ENCODE results near the gene DENND1A. TPM values are rescaled to one million over a fixed set of nuclear protein-coding genes. Genes with fewer than 3 reads are reported as not detected.

DENND1A gene
- total RNA-seq, 1 experiment from 2014 or later: 29.7 TPM

DNA sequence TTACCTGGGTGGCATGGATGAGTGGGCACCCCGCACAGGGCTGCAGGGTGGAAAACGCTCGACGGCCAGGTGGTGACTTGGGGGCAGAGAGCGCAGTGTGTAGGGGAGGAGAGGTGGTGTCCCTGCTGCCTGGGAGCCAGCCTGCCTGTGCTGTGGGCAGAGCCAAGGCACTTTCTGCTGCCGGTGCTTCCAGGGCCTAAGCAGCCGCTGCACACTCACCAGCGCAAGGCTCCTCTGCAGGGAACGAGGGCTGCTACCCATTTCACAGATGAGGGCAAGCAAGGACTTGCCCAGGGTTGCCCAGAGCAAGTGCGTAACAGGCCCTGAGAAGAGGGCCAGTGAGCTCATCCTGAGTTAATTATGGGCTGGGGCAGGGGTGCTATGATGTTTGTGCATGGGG, 511.4 kb downstream of the DENND1A start:
- CTCF ChIA-PET: no interaction called here
- ATAC-seq (no peak), DNase-seq (no peak)
- intact Hi-C loops (cut with micrococcal nuclease): no loop called here
- no peak overlapping the region for H2AFZ ChIP-seq (ENCODE audit: low read length)
- POLR2A ChIA-PET (ENCODE audit: unreplicated experiment): no interaction called here
- no peak overlapping the region for H3K4me2 ChIP-seq (ENCODE audit: low read length)
- no peaks in the 10 kb centered on the region for H3F3A ChIP-seq (ENCODE audit: low read length, unreplicated experiment)
- no peak overlapping the region for H3K4me3 ChIP-seq (ENCODE audit: low read length)
- H3K79me2 ChIP-seq (ENCODE audit: low read length): no peaks in the 10 kb centered on the region
- no peak overlapping the region for H3K9ac ChIP-seq (ENCODE audit: low read length)
- no peak overlapping the region for H3K27ac ChIP-seq (ENCODE audit: low read length)
- no peaks in the 10 kb centered on the region for H3K9me3 ChIP-seq (ENCODE audit: low read length)
- H3K4me1 ChIP-seq (ENCODE audit: insufficient read depth, low read length): no peaks in the 10 kb centered on the region
- H4K20me1 ChIP-seq (ENCODE audit: low read length): no peaks in the 10 kb centered on the region
- H3K27me3 ChIP-seq (ENCODE audit: low read length): no peaks in the 10 kb centered on the region
- no peak for TF ChIP-seq EZH2phosphoT487 (IDR thresholded peaks at IDR 0.05; ENCODE audit: borderline replicate concordance, low read length)
- no peak for TF ChIP-seq EZH2 (IDR thresholded peaks at IDR 0.05; ENCODE audit: low read length, unreplicated experiment)
- TF ChIP-seq, protein P1, sequence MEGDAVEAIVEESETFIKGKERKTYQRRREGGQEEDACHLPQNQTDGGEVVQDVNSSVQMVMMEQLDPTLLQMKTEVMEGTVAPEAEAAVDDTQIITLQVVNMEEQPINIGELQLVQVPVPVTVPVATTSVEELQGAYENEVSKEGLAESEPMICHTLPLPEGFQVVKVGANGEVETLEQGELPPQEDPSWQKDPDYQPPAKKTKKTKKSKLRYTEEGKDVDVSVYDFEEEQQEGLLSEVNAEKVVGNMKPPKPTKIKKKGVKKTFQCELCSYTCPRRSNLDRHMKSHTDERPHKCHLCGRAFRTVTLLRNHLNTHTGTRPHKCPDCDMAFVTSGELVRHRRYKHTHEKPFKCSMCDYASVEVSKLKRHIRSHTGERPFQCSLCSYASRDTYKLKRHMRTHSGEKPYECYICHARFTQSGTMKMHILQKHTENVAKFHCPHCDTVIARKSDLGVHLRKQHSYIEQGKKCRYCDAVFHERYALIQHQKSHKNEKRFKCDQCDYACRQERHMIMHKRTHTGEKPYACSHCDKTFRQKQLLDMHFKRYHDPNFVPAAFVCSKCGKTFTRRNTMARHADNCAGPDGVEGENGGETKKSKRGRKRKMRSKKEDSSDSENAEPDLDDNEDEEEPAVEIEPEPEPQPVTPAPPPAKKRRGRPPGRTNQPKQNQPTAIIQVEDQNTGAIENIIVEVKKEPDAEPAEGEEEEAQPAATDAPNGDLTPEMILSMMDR (conservative IDR thresholded peaks at IDR 0.05; ENCODE audit: low read depth, low read length): no peak
- no peaks in the 10 kb centered on the region for H3K9me2 ChIP-seq (replicated peaks; ENCODE audit: low read length)
- no TSS peak for BruUV-seq (replicated peaks)
- no peaks in the 10 kb centered on the region for H3K36me3 ChIP-seq (ENCODE audit: low read depth, low read length)

- ChIA-PET CTCF (no interaction called here), POLR2A (ENCODE audit: unreplicated experiment) (no interaction called here)
- no TSS peak for BruUV-seq (replicated peaks)
- Histone ChIP-seq H3K27ac (ENCODE audit: low read length) (no peak overlapping the region), H3K4me3 (ENCODE audit: low read length) (no peak overlapping the region), H4K20me1 (ENCODE audit: low read length) (no peaks in the 10 kb centered on the region), H3K4me2 (ENCODE audit: low read length) (no peak overlapping the region), H3K9ac (ENCODE audit: low read length) (no peak overlapping the region), H3K9me2 (replicated peaks; ENCODE audit: low read length) (no peaks in the 10 kb centered on the region), H2AFZ (ENCODE audit: low read length) (no peak overlapping the region), H3K9me3 (ENCODE audit: low read length) (no peaks in the 10 kb centered on the region), H3K36me3 (ENCODE audit: low read depth, low read length) (no peaks in the 10 kb centered on the region), H3K4me1 (ENCODE audit: insufficient read depth, low read length) (no peaks in the 10 kb centered on the region), H3K79me2 (ENCODE audit: low read length) (no peaks in the 10 kb centered on the region), H3F3A (ENCODE audit: low read length, unreplicated experiment) (no peaks in the 10 kb centered on the region), H3K27me3 (ENCODE audit: low read length) (no peaks in the 10 kb centered on the region)
- ATAC-seq (no peak), DNase-seq (no peak)
- TF ChIP-seq, protein P1 (conservative IDR thresholded peaks at IDR 0.05; ENCODE audit: low read depth, low read length): no peak
- intact Hi-C loops (cut with micrococcal nuclease): no loop called here
Observed at GRCh38 chr9:123418052-123418430, 511.9 kb downstream of the DENND1A start.

DNA sequence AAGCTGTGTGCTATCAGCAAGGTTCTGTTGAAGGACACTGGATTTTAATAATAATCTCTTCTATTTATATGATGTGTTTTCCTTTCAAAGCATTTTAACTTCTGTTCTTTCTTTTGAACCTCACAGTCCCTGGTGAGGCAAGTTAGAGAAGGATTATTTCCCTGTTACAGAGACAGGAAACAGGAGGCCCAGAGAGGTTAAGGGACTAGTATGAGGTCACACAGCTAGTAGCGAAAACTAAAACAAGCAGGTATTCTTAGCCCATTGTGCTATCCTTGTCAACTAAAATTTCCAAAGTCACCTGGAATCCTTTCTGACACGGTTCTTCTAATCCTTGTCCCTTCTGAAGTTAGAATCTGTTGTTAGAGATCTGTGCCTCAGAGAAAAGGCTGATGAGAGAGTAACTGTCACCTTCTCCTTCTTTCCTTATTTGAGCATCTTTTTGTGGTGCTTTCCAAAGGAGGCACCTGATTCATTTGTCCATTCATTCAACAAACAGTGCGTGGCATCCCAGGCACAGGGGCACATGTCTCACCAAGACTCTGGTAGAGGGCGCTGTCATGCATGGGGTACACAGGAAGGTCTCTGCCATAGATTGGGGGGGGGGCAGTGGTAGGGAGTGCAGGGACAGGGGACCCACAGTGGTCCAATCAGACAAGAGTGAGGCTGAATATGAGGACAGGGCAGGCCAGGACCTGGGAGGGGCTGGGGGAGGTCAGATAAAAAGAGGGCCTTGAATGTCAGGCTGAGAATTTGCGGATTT, 512.5 kb downstream of the DENND1A start:
- no TSS peak for BruUV-seq (replicated peaks)
- POLR2A ChIA-PET (ENCODE audit: unreplicated experiment): no interaction called here

More for the DNA sequence above, 512.5 kb downstream of the DENND1A start:
- Histone ChIP-seq H3K9me3 (ENCODE audit: low read length) (no peaks in the 10 kb centered on the region), H3K9me2 (replicated peaks; ENCODE audit: low read length) (no peaks in the 10 kb centered on the region), H3F3A (ENCODE audit: low read length, unreplicated experiment) (no peaks in the 10 kb centered on the region), H4K20me1 (ENCODE audit: low read length) (no peaks in the 10 kb centered on the region), H3K79me2 (ENCODE audit: low read length) (no peaks in the 10 kb centered on the region), H3K4me1 (ENCODE audit: insufficient read depth, low read length) (no peaks in the 10 kb centered on the region), H3K27ac (ENCODE audit: low read length) (no peak overlapping the region), H3K4me3 (ENCODE audit: low read length) (no peak overlapping the region), H3K9ac (ENCODE audit: low read length) (no peak overlapping the region), H3K27me3 (ENCODE audit: low read length) (no peaks in the 10 kb centered on the region), H2AFZ (ENCODE audit: low read length) (no peak overlapping the region), H3K4me2 (ENCODE audit: low read length) (no peak overlapping the region), H3K36me3 (ENCODE audit: low read depth, low read length) (no peaks in the 10 kb centered on the region)
- ATAC-seq: no peak
- CTCF ChIA-PET: no interaction called here
- TF ChIP-seq EZH2phosphoT487 (IDR thresholded peaks at IDR 0.05; ENCODE audit: borderline replicate concordance, low read length): no peak
- TF ChIP-seq, protein P1 (conservative IDR thresholded peaks at IDR 0.05; ENCODE audit: low read depth, low read length): peak; percentile 23; the same call in 1 of the 2 replicates
- intact Hi-C loops (cut with micrococcal nuclease): no loop called here
- no peak for DNase-seq

Data from PC-3 (cell line).